ENCODE data around the gene PDE12. TPM values are rescaled to one million over a fixed set of nuclear protein-coding genes. Genes with fewer than 3 reads are reported as not detected.
A peak's percentile ranks its signal among the peaks of the same experiment; 100 is the strongest.

The PDE12 gene, protein sequence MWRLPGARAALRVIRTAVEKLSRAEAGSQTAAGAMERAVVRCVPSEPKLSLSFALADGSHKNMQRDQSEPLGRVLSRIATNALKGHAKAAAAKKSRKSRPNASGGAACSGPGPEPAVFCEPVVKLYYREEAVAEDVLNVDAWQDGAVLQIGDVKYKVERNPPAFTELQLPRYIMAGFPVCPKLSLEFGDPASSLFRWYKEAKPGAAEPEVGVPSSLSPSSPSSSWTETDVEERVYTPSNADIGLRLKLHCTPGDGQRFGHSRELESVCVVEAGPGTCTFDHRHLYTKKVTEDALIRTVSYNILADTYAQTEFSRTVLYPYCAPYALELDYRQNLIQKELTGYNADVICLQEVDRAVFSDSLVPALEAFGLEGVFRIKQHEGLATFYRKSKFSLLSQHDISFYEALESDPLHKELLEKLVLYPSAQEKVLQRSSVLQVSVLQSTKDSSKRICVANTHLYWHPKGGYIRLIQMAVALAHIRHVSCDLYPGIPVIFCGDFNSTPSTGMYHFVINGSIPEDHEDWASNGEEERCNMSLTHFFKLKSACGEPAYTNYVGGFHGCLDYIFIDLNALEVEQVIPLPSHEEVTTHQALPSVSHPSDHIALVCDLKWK
- 10.8 and 12.1 TPM in 2 replicates for total RNA-seq (2021; fragmentation: NEBNext Ultra II Directional; extraction: Animal tissue kit (Norgen Biotek cat#: 25700))
- 9.0 and 13.1 TPM in 2 replicates for polyA plus RNA-seq (2011; rRNA removed)
- polyA plus RNA-seq (2011; cell fraction: cytosol; rRNA removed): 9.3 TPM
- polyA plus RNA-seq (2011; cell fraction: nucleus; rRNA removed): 11.4 TPM
- 6.6 to 9.9 TPM (median 8.2 TPM) in 4 replicates for polyA plus RNA-seq (2012, experiment 1 of 2)
- 1.9 TPM for polyA plus RNA-seq (2012, experiment 2 of 2)
- 6.7 TPM for polyA plus RNA-seq (2013, experiment 1 of 2)
- 7.2 TPM for polyA plus RNA-seq (2013, experiment 2 of 2)
- polyA minus RNA-seq (2011; rRNA and poly(A)+ RNA removed): 22.2 and 27.4 TPM in 2 replicates
- polyA minus RNA-seq (2011; cell fraction: cytosol; rRNA and poly(A)+ RNA removed): 17.6 TPM
- polyA minus RNA-seq (2011; cell fraction: nucleus; rRNA and poly(A)+ RNA removed): 16.1 TPM
- long read RNA-seq, experiment 1, full-length matches to known transcripts: 3 of 5 reads
- long read RNA-seq, experiment 1, partial matches to known transcripts: 0 of 5 reads
- long read RNA-seq, experiment 1, other reads (novel, unspliced or antisense): 2 of 5 reads
- long read RNA-seq, experiment 2, full-length matches to known transcripts: 4 of 4 reads
- long read RNA-seq, experiment 2, partial matches to known transcripts: 0 of 4 reads
- long read RNA-seq, experiment 2, other reads (novel, unspliced or antisense): 0 of 4 reads

DNA sequence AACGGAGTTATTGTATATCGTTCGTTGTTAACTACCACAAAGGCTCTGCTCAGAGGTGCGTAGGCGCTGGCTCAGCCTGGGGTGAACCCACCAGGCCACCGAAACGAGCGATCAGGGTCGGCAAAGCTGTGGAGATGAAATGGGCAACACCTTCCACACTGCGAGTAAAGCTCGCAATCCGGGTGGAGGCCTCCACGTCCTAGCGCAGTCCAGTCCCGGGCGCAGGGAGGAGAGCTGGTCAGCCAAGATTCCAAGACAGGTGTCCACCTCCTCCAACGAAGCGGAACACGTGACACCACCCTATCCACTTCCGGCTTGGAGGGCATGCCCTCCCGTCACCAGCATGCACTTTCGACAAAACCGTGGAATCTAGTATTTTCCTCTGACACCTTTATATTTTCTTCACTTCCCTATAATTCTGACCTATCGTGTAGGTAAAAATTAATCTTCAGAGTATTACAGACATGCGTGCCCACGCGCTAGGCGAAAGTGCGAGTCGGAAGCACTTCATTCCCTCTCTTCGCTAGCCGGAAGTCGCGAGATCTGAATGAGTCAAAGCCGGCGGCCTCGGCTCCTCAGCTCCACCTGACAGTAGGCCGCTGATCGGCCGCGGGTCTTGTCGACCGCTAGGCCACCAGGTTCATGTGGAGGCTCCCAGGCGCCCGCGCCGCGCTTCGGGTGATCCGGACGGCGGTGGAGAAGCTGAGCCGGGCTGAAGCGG is at the start of gene PDE12:
Gene PDE12, plus strand, starts transcription at position 537 of the 721 bp plus-strand sequence. Its CDS starts 106 bp downstream, at position 643.
- H2BK15ac ChIP-seq (ENCODE audit: low read length): peak within 1 kb of the TSS; percentile 48
- H4K20me1 ChIP-seq (replicated peaks in 1 of 2; ENCODE audit: control insufficient read depth in 1 of 2, insufficient read depth in 2 of 2, low read length in 2 of 2): peaks cover 0 to 14% of the 10 kb centered on the region in 2 experiments
- H2AFZ ChIP-seq (ENCODE audit: low read length): peak within 1 kb of the TSS; percentile 99
- H3K23me2 ChIP-seq (ENCODE audit: low read depth, low read length): peaks cover 19% of the 10 kb centered on the region
- peak within 1 kb of the TSS; percentile 53 for H2BK5ac ChIP-seq (ENCODE audit: low read depth, low read length)
- H3K9me3 ChIP-seq (ENCODE audit: insufficient read depth in 2 of 2, low read depth in 1 of 2, low read length in 1 of 2): no peaks in the 10 kb centered on the region
- CTCF ChIA-PET (ENCODE audit: partially characterized antibody): interaction anchor here (0.6 kb wide), 2 partner anchors 22 to 300 kb away, joined by 3 to 5 read pairs; no protein-coding TSS in a partner anchor
- peak within 1 kb of the TSS; percentile 60 for H3K4ac ChIP-seq (replicated peaks; ENCODE audit: insufficient read length, low read depth, low read length)
- no peak within 1 kb of the TSS; the same call in 1 of the 2 replicates for H2AK5ac ChIP-seq (ENCODE audit: low read depth, low read length)
- peak within 1 kb of the TSS; percentile 95 to 100 for H3K4me2 ChIP-seq (ENCODE audit: insufficient read depth in 1 of 2, low read depth in 2 of 2, low read length in 2 of 2)
- peak within 1 kb of the TSS; percentile 5; the same call in 1 of the 2 replicates for H2BK20ac ChIP-seq (ENCODE audit: low read length)
- H3K23ac ChIP-seq (ENCODE audit: insufficient read length): no peak within 1 kb of the TSS
- FAIRE-seq: peak; percentile 62
- peak within 1 kb of the TSS; percentile 89 for H3K56ac ChIP-seq (replicated peaks; ENCODE audit: insufficient read length, low read depth, low read length)
- no peak within 1 kb of the TSS for H3K14ac ChIP-seq (ENCODE audit: insufficient read length)
- peak within 1 kb of the TSS; percentile 66 to 87 (median 75) for H3K4me3 ChIP-seq (ENCODE audit: extremely low read depth in 1 of 4, insufficient read depth in 2 of 4, low read depth in 3 of 4, low read length in 4 of 4)
- peaks cover 0 to 13% of the 10 kb centered on the region in 2 experiments; a peak in 2 of 4 replicates for H3K79me2 ChIP-seq (ENCODE audit: control insufficient read depth in 1 of 2, insufficient read depth in 2 of 2, low read length in 2 of 2)
- no peaks in the 10 kb centered on the region; a peak in 2 of 7 replicates for H3K27me3 ChIP-seq (replicated peaks in 1 of 4; ENCODE audit: control insufficient read depth in 3 of 4, extremely low read depth in 1 of 4, insufficient read depth in 3 of 4, low read length in 3 of 4)
- H2BK120ac ChIP-seq (replicated peaks; ENCODE audit: low read depth, low read length): peak within 1 kb of the TSS; percentile 90
- peak within 1 kb of the TSS; percentile 92 for H4K8ac ChIP-seq (ENCODE audit: extremely low read depth, insufficient read depth, low read length)
- peak within 1 kb of the TSS; percentile 66 for H4K91ac ChIP-seq (replicated peaks; ENCODE audit: insufficient read length, low read length)
- H3K18ac ChIP-seq (ENCODE audit: extremely low read depth, low read length): peak within 1 kb of the TSS; percentile 85; the same call in 1 of the 2 replicates
- H4K5ac ChIP-seq (ENCODE audit: insufficient read length, low read depth, low read length): peak within 1 kb of the TSS; percentile 85
- H3K36me3 ChIP-seq (ENCODE audit: control insufficient read depth in 2 of 4, insufficient read depth in 4 of 4, low read length in 3 of 4): peaks cover 0 to 8% (median 0%) of the 10 kb centered on the region in 4 experiments; a peak in 3 of 8 replicates
- H3K79me1 ChIP-seq (ENCODE audit: low read depth, low read length): peaks cover 6% of the 10 kb centered on the region
- peak; percentile 46 to 85 for DNase-seq (ENCODE audit: low read depth in 1 of 2, low spot score in 2 of 2)
- POLR2A ChIA-PET (ENCODE audit: partially characterized antibody): interaction anchor here (0.6 to 5.7 kb wide), 10 partner anchors 10 to 137 kb away, joined by 3 to 39 read pairs (median 6); partner anchors contain the start of genes ARF4, DENND6A and DNAH12
- 8% methylated on average over 52 of the region's 54 CpGs; no CpG with 5 or more reads in 1 of the 2 experiments for WGBS, 2 experiments (ENCODE audit: extremely low coverage in 1 of 2, insufficient coverage in 1 of 2, insufficient read length in 1 of 2, insufficient replicate concordance in 2 of 2, low coverage in 1 of 2, low lambda C conversion rate in 2 of 2, missing lambda C conversion rate in 1 of 2)
- H3K4me1 ChIP-seq (replicated peaks in 1 of 4; ENCODE audit: control insufficient read depth in 3 of 4, insufficient read depth in 4 of 4, low read length in 3 of 4): peaks cover 0 to 4% (median 2%) of the 10 kb centered on the region in 4 experiments; a peak in 5 of 7 replicates
- H3K27ac ChIP-seq (ENCODE audit: low read depth, low read length): peak within 1 kb of the TSS; percentile 78
- H2BK12ac ChIP-seq (ENCODE audit: low read depth, low read length): peak within 1 kb of the TSS; percentile 13; the same call in 1 of the 2 replicates
- H3K9ac ChIP-seq (replicated peaks in 1 of 4; ENCODE audit: extremely low read depth in 1 of 4, low read depth in 3 of 4, low read length in 3 of 4): peak within 1 kb of the TSS; percentile 73 to 79 (median 76)

All from H1 (cell line).